Hematopoietic multipotent progenitor cell treated with erythropoietin and hydrocortisone succinate and interleukin-3 and kit ligand, for 8 days (in vitro differentiated cells): ENCODE data around the gene NAA10.

Source experiments
- DNase-seq: peaks from one replicate; pipeline ENCODE4 v3.0.0-alpha.2; 2015

NAA10 gene

DNA sequence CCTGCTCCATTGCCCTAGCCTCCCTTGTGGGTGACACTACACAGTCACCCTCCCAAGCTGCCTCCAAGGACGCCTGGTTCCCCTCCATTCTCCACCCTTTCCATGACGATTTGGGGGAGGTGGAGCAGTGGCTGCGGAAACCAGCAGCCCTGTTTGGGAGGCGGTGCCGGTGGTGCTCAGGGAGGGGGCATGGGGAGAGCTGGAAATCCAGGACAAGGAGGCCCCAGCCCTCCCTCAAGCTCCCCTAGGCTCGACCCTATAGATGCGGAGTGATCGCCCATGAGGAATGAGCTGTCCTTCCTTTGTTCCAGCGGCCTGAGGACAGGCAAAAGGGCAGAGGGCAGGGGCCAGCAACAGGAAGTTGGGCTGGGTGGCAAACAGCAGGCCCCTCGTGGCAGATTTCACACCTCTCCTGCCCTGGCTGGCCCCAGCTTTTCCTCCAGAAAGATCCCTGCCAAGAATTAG, 13.2 kb upstream of the NAA10 start:
- no peak for DNase-seq

DNA sequence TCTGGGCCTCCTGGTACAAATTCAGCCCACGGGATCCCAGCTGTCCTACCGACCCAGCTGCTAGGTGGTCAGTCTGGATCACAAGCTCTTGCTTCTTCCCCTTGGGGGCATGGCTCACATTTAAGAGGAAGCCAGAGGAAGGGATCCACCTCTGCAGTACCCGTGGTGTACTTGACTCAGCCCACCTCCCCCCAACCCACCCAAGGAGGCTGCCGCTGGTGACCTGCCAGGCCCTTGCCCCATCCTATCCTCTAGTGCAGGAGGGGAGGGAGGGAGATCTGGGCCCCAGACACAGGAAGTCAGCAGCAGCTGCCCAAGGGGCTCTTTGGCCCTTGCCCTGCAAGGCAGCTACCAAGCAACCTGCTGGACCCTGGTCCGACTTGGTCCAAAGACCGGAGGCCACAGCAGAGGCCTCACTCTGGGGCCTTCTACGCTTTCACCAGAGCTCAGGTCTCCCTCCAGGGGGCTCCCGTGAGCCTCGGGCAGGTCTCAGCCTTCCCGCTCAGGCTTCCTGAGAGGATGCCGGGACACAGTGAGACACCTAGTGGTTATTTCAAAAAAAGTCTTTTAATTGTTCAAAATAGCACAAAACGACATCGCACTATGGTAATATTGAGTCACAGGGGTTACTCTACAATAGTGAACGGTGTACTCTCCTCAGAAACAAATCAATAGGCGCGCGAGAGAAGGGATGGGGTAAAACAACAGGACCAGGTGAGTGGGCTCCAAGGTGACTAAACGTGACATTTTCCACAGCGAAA, 12.4 kb upstream of the NAA10 start:
- DNase-seq: peak; percentile 85

DNA sequence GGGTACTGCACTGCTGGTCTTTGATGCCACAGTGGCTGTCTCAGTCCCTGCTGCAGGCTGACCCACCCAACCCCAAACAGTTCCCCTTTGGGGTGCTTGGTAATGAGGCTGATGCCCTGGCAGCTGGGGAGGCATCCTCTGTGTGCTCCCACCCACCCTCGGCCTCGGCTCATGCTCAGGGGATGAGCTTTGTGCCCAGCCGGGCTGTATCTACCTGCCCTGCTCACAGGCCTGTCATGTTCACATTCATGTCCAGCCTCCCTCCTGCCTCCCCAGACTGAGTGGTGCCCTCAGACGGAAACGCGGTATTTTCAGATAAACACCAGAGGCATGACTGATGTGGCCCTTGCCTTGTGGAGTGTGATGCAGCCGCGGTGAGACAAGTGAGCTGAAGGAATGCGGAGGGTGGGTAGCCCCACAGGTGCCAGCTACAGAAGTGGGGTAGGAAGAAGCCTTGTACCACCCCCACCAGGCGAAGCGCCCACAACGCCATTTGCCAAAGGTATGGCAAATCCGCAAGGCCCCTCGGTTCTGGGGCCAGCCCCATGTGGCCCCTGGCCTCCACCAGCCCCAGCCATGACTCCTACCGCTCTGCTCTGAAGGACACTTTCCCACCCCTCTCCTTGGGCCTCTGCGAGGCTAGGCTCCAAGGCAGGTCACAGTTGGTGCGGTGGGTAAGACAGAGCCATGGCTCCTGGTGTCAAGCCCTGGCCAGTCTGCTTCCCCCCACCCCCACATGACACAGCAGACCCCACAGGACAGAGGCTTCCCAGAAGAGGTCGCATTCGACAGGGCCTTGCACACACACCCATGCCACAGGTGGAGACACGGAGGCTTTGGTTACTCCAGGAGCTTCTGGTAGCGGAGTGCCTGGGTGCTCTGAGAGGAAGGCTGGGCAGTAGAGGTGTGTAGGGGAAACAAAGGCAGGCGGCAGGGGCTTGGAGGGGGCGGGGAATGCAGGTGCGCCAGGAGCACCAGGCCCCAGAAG, 11.4 kb upstream of the NAA10 start:
- DNase-seq: no peak

DNA sequence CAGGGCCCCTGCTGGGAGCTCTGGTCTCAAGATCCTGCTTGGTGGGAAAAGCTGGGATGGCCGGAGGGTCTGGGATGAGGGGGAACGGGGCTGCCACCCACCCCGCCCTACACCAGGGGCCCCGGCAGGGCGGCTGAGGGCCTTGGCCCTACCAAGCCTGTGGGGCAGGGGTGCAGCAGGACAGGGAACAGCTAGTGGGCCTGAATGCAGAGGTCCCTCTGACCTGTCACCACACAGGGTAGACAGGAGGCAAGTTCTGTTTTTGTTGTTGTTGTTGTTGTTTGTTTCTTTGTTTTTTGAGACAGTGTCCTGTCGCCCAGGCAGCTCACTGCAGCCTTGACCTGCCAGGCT, 9.9 kb upstream of the NAA10 start:
- DNase-seq: no peak

DNA sequence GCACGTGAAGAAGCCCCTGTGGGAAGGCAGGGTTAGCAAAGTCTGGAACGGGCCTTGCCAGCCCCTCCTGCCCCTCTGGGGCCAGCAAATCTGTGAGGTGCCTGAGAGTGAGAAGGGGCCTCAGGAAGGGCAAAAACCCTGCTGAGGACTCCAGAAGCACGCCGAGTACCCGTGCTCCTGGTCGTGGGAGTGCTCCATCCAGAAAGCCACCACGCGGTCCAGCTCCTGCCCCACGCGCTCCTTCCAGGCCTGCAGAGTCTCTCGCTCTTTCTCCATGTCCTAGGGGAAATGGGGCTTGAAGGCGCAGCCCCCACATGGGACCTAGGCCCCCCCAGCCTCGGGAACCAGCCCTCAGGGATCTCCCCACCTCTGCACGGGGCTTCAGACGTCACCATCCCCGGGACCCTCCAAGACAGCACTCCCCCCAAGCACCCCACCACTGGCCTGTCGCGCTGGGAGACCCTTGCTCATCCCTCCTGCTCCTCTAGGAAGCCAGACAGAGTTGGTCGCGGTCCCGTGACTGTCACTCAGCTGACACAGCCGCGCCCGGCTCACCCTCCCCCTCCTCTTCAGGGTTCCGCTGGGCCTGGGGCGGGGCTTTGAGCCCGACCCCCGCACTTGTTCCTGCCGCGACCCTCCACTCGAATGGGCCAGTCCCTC, 9.4 kb upstream of the NAA10 start, which contains the start of gene RENBP:
Gene RENBP, minus strand, starts transcription at position 504 of the 660 bp plus-strand sequence. Its CDS starts 33 bp downstream, at position 471.
- peak; percentile 64 for DNase-seq

DNA sequence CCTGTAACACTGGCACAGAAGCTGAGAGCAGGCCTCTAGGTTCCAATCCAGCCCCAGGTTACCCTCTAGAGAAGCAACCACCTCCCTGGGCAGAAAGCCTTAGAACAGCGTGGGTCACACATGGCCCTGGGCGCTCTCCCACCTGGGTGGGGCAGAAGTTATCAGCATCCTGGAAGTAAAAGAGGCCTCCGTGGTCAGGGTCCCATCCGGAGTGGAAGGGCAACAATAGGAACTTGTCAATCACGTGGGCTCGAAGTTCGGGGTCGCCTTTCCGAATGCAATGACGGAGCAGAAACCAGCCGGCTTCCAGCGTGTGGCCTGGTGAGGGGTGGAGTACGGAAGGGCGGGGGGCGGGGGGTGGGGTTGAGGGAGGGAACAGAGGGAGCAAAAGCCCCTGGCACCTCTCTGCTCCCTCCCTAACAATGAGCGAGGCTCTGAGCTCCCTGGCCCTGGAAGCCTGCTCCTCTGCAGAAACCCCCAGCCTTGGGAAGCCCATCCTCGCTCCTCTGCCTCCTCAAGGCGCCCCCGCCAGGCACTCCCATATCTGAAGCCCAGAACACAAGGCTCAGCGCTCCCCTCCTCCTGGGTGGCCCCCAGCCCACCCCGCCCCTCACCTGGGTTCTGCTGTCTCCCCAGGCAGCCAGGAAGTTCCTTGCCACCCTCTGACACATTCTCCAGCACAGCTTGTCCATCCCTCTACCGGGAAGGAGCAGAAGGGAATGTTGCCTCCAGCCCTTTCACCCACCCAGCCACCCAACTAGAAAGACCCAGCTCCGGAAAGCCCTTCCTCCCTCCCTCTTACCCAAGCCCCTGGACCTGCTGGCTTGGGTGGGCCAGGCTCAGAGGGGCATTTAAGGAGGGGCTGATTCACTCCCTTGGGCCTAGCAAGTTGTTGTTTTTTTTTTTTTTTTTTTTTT, 6.8 kb upstream of the NAA10 start:
- DNase-seq: peak; percentile 67

DNA sequence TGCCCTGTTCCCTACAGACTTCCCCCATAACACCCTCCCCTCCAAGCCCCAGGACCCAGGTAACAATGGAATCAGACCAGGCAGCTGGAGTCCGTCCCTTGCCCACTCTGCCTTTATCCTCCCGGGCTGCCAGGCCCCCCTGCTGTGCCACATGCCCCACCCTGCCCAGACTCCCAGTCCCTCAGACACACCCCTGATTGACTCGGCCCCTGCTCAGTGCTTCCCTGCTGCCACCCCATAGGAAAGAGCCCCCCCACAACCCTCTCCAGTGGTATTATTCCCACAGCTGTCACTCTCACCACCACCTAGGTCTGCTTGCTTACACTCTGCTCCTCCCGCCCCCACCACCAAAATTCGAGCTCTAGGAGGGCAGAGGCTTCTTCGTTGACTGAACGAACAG, 4.7 kb upstream of the NAA10 start:
- DNase-seq: no peak

DNA sequence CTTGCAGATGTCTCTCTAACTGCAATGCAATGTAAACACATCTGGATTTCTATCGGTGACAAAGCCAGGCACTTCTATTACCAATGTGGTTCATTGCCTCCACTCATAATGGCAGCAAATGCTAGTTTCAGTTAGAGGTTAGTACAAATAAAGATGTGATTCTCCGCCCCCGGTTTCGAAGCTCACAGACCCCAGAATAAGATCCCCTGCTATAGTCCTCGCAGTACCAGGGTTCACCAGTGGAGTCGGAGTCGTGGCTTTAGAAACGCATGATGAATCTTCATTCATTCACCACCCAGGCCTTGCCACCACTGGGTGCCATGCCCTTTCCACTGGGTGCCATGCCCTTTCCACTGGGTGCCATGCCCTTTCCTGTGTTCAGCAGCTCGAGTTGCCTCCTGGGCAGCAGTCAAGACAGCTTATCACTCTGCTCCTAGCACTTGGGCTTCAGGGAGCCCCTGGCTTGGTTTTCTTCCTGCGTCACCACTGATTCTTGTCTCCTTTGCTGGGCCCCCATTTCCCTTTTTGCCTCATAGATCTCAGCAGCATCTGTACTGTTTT, 3.5 kb upstream of the NAA10 start:
- DNase-seq: no peak

DNA sequence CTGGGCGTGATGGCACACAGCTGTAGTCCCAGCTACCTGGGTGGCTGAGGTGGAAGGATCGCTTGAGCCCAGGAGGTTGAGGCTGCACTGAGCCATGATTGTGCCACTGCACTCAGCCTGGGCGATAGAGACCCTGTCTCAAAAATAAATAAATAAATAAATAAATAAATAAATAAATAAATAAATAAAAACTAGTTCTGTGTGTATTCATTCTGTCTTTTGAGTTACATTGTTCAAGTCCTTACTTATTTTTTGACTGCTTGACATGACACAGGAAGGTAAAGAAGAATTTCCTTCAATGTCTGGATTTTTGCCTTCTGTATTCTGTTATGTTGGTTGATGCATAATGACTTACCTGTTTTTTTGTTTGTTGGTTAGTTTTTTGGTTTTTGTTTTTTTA, 2.2 kb upstream of the NAA10 start:
- no peak for DNase-seq

DNA sequence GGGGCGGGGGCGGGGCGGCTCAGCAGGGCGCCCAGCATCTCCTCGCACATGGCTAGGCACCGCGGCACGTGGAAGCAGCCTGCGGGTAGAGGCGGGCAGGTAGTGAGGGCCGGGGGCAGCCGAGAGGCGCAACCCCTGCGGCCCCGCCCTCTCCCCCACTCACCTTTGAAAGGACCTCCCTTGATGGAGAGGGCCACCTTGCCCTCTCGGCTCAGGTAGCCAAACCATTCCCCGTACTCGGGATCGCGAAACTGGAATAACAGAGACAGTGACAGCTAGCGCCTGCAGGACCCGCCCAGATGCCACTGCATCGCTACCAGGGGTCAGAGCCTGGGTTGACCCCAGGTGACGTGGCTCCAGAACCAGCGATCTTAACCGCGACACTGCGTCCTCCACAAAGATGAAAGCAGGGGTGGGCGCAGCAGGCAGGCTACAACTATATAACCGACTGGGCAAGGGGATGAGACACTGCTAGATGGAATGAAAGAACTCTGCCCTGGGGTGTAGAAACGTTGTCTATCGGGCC, 552 bp upstream of the NAA10 start:
- DNase-seq: no peak

DNA sequence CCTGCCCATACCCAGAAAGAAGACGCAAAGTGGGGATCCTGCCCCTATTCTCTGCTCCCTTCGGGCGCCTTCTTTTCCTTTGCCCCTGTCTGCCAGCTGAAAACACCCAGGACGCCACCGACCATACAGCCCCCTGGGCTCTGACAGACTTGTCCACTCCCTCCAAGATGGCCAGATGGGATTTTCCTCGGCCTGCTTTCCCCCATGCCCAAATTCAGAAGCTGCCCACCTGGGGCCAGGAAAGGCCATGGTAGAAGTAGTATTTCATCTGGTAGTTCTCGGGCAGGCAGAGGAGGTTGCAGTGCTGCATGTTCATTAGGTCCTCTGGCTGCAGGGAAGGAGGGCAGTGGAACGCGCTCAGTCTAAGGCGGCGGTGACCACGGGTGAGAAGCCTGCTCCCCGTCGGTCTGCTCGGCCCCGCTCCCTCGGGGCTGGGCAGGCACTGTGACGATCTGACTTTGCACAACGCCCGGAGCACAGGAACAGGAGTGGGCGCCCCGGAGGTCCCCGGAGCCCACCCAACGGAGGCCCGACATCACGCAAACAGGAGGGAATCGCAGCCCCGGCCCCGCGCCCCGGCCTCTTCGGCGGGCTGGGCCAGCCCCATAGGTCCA, 582 bp downstream of the NAA10 start:
- DNase-seq: no peak

DNA sequence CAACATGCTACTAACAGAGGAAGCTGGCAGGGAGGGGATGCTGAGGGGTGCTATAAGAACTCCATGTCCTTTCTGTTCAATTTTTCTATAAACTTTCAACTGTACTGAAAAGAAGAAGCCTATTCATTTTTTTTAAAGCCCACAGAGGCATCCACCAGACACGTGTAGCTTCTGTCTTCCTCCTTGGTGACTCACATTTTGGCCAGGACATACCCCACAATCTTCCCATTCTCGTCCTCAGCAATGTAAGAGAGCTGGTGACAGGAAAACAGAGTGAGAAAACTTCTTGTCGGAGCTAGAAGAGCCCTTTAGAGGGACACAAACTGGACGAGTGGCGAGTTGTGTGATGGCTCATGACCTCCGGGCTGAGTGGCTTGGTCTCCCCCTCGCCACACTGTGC, 1.1 kb downstream of the NAA10 start:
- no peak for DNase-seq

DNA sequence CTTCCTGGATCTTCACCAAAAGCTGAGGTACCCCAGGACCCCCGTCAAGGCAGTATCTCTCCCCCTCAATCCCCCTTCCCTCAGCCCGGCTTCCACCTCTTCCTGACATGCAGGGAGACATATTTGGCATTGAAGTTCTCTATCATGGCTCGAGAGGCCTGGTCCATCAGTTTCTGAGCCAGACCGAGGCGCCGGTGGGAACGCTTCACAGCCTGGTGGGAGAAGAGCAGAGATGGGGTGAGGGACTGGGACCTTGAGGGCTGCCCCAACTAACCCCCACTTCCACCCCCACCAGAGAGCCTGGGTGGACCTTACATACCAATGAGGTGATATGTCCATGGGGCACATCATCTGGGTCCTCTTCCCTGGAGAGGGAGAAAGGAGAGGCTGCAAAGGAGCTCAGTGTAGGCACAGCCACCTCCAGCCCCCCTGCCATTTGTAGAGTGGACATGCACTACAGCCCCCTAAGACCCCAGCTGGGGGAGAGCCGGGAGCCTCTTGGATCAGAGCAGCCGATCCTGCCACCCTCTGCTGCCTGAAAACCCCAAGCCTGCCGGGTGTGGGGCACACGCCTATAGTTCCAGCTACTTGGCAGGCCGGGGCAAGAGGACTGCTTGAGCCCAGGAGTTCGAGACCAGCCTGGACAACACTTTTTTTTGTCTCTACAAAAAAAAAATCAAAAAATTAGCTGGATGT, 2.5 kb downstream of the NAA10 start:
- no peak for DNase-seq

DNA sequence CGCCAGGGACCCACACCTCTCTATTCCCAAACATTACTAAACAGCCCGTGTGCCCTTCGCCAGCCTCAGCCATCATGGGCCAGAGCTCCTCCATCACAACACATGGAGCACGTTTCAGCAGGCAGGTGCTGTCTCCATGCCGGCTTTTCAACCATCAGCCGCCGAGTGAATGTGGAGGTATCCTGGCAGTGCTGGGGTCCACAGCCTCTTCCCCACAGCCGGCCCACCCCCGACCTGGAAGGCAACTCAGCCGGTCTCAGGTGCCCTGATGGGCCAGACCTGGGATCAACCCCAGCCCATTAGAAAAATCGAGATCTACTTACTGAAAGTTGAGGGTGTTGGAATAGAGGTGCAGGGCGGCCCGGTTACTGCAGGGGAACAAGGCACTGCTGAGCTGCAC, 3.1 kb downstream of the NAA10 start:
- no peak for DNase-seq

DNA sequence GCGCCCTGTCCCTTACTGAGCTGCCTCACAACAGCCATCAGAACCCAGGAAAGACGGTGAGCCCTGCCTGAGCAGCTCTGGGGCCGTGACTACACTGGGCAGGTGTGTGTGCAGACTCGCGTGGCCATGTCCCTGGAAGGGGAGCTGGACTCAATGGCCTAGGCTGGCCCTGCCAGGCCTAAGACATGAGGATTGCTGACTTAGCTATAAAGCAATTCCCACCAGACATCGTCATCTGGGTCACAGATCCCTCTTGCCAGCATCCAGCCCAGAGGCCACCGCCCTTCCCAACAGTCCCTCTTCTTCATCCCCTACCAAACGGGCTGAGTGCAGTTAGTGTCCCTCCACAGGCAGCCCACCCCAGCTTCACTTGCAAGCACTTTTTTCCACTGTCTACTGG, 3.7 kb downstream of the NAA10 start:
- DNase-seq: no peak

DNA sequence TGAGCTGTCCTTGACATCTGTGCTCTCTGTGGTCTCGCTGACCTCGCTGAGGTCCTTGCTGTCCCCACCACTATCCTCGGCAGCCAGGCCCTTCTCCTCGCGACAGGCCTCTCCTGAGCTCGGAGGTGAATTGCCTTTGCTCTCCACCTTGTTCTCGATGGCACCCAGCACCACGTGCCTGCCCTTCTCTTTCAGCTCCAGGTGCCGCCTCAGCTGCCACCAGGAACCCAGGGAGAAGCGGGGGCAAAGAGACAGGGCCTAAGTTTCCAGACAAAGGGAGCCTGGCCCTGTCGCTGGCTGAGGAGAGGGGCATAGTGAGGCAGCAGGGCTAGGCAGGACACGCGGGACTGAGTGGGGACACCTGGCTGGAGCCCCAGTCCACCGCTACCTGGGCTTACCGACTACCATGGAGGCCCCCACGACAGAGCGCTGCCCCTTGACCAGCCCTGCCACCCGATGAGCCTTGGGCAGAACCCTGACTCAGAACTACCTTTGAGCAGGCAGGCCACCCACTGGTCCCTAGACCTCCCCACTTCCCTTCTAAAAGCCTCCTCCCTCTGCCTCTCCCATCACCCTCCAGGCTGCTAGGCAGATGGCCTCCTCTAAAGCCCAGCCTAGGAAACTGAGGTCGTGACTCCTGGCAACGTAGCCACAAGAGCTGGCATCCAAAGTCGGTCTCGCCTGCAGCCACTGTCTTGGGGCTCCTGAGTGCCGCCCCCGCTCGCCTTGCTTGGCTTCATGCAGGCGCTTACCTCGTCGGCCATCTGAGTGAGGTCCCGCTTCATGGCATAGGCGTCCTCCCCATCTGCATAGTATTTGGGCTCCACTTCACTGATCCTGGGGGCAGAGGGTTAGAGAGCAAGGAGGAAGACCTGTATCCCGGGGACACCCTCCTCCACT, 4.6 kb downstream of the NAA10 start:
- no peak for DNase-seq

DNA sequence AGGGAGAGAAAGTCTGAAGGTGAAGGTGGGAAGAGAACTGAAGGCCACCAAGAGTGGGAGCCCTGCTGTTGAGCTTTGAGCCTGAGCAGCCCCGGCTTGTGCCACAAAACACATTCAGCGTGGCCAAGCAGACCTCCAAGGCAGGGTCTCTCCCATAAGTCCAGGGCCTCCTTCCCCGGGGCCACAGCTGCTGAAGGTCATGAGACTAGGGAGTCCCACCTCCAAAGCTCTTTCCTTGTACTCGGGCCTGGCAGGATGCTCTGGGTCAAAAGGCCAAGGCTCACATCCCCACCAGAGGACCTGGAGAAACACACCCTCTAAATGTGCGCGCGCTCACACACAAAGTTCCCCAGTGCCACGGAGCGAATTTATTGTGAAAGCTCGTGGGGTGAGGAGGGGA, 5.3 kb downstream of the NAA10 start:
- DNase-seq: no peak

DNA sequence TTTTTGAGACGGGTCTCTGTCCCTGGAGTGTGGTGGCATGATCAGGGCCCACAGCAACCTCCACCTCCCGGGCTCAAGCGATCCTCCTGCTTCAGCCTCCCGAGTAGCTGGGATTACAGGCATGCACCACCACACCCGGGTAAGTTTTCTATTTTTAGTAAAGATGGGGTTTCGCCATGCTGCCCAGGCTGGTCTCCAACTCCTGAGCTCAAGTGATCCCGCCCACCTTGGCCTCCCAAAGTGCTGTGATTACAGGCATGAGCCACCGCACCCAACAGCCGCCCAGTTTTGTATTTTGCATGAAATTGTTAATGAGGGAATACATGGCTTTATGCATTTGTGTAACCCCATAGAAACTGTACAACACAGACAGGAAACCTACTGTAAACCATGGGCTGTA, 6.0 kb downstream of the NAA10 start:
- no peak for DNase-seq
